Smooth muscle cell (in vitro differentiated cells): ENCODE results near the gene KCNQ1. TPM values are rescaled to one million over a fixed set of nuclear protein-coding genes. Genes with fewer than 3 reads are reported as not detected.

Experiments used
- DNase-seq: peaks from one replicate; lab custom pipeline; 2025; ENCODE audit not compliant: unreplicated experiment; lab: John Stamatoyannopoulos, UW
- H2AFZ ChIP-seq: fragments of 200-600 bp; sonication (generic); 2 replicates; pipeline ENCODE4 v1.6.0; 2016; ENCODE audit warnings: antibody characterized with exemption, low read depth, mild to moderate bottlenecking
- H3F3A ChIP-seq: fragments of 200-600 bp; sonication (generic); 2 replicates; pipeline ENCODE4 v1.6.0; 2017; ENCODE audit warnings: antibody characterized with exemption, low read depth
- H3K27ac ChIP-seq: fragments of 200-600 bp; sonication (generic); 2 replicates; pipeline ENCODE4 v1.5.1; 2016; ENCODE audit warnings: low read depth, mild to moderate bottlenecking
- H3K27me3 ChIP-seq: fragments of 200-600 bp; sonication (generic); 2 replicates; pipeline ENCODE4 v1.6.1; 2016; ENCODE audit warnings: low read depth, mild to moderate bottlenecking
- H3K36me3 ChIP-seq: fragments of 200-600 bp; sonication (generic); 2 replicates; pipeline ENCODE4 v1.5.1; 2016; ENCODE audit warnings: low read depth
- H3K4me1 ChIP-seq: fragments of 200-600 bp; sonication (generic); 2 replicates; pipeline ENCODE4 v1.5.1; 2016; ENCODE audit warnings: low read depth
- H3K4me2 ChIP-seq: fragments of 200-600 bp; sonication (generic); 2 replicates; pipeline ENCODE4 v1.6.0; 2016; ENCODE audit warnings: mild to moderate bottlenecking
- H3K4me3 ChIP-seq: fragments of 200-600 bp; sonication (generic); 2 replicates; pipeline ENCODE4 v1.5.1; 2016; ENCODE audit warnings: mild to moderate bottlenecking
- H3K79me2 ChIP-seq: fragments of 200-600 bp; sonication (generic); 2 replicates; pipeline ENCODE4 v1.6.0; 2016; ENCODE audit warnings: low read depth, mild to moderate bottlenecking
- H3K9ac ChIP-seq: fragments of 200-600 bp; sonication (generic); 2 replicates; pipeline ENCODE4 v1.6.0; 2016; ENCODE audit warnings: low read depth
- H3K9me3 ChIP-seq: fragments of 200-600 bp; sonication (generic); replicated peaks from 2 replicates; pipeline ENCODE4 v1.5.1; 2016; ENCODE audit warnings: low read depth
- H4K20me1 ChIP-seq: fragments of 200-600 bp; sonication (generic); 2 replicates; pipeline ENCODE4 v1.6.0; 2016; ENCODE audit warnings: low read depth
- WGBS: methylation state at CpG from one replicate; pipeline ENCODE4 v1.1.7; 2016; ENCODE audit warnings: low lambda C conversion rate; 5-methylcytosine and 5-hydroxymethylcytosine counted together
- polyA plus RNA-seq: library from polyadenylated mRNA; unstranded; fragments of >200 nt; fragmentation: Nextera tagmentation; extraction: Ambion mirVana; gene quantifications from 2 replicates; pipeline ENCODE4 v1.2.1, GENCODE V29; 2016
- total RNA-seq: library from RNA; depleted of rRNA; stranded (reverse); fragments of >200 nt; gene quantifications from 2 replicates; pipeline ENCODE4 v1.2.3, GENCODE V29; 2014
- TF ChIP-seq, protein P1 (sequence below): fragments of 200-600 bp; sonication (generic); IDR thresholded peaks from 2 replicates; pipeline ENCODE4 v1.5.1; 2017; ENCODE audit warnings: borderline replicate concordance, mild to moderate bottlenecking, antibody characterized with exemption; ENCODE audit not compliant: insufficient read depth, poor library complexity, severe bottlenecking

The KCNQ1 gene
- total and polyA plus RNA-seq, 2 experiments from 2014 or later, result 1.3 to 2.3 TPM

DNA sequence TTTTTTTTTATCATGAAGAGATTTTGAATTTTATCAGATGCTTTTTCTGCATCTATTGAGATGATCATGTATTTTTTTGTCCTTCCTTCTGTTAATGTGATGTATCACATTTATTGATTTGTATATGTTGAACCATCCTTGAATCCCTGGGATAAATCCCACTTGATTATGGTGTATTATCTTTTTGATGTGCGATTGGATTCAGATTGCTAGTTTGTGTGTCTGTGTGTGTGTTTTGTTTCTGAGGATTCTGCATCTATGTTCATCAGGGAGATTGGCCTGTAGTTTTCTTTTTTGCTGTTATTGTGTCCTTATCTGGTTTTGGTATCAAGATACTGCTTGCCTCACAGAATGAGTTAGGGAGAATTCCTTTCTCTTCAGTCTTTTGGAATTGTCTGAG, 202.4 kb downstream of the KCNQ1 start:
- H3K9me3 ChIP-seq, result peaks cover 45% of the 10 kb centered on the region
- WGBS, result 91% methylated on average over 1 of the region's 1 CpG

DNA sequence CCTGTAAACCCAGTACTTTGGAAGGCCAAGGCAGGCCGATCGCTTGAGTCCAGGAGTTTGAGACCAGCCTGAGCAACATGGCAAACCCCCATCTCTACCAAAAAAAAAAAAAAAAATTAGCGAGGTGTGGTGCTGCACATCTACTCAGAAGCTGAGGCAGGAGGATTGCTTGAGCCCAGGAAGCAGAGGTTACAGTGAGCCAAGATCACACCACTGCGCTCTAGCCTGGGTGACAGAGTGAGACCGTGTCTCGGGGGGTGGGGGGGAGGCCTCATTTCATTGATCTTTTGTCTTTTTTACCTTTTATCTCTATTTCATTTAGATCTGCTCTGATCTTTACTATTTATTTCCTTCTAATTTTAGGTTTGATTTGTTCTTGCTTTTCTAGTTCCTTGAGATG, 203.1 kb downstream of the KCNQ1 start:
- Histone ChIP-seq H3F3A (peaks cover 41% of the 10 kb centered on the region), H3K4me3 (no peak overlapping the region), H3K9me3 (peaks cover 44% of the 10 kb centered on the region), H3K9ac (no peak overlapping the region), H3K27me3 (no peaks in the 10 kb centered on the region), H2AFZ (no peak overlapping the region), H3K36me3 (peaks cover 9% of the 10 kb centered on the region), H4K20me1 (no peaks in the 10 kb centered on the region), H3K4me2 (no peak overlapping the region), H3K79me2 (no peaks in the 10 kb centered on the region), H3K4me1 (no peaks in the 10 kb centered on the region), H3K27ac (no peak overlapping the region)
- over 99% methylated on average over 6 of the region's 6 CpGs for WGBS
- TF ChIP-seq, protein P1, sequence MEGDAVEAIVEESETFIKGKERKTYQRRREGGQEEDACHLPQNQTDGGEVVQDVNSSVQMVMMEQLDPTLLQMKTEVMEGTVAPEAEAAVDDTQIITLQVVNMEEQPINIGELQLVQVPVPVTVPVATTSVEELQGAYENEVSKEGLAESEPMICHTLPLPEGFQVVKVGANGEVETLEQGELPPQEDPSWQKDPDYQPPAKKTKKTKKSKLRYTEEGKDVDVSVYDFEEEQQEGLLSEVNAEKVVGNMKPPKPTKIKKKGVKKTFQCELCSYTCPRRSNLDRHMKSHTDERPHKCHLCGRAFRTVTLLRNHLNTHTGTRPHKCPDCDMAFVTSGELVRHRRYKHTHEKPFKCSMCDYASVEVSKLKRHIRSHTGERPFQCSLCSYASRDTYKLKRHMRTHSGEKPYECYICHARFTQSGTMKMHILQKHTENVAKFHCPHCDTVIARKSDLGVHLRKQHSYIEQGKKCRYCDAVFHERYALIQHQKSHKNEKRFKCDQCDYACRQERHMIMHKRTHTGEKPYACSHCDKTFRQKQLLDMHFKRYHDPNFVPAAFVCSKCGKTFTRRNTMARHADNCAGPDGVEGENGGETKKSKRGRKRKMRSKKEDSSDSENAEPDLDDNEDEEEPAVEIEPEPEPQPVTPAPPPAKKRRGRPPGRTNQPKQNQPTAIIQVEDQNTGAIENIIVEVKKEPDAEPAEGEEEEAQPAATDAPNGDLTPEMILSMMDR, result no peak
- DNase-seq, result no peak

More for the DNA sequence above, 202.4 kb downstream of the KCNQ1 start:
- no peak overlapping the region for H3K4me2 ChIP-seq
- H3K27me3 ChIP-seq, result no peaks in the 10 kb centered on the region
- H3K27ac ChIP-seq, result no peak overlapping the region
- TF ChIP-seq, protein P1, result no peak
- H3K36me3 ChIP-seq, result peaks cover 9% of the 10 kb centered on the region
- no peaks in the 10 kb centered on the region for H3K79me2 ChIP-seq
- H3K4me3 ChIP-seq, result no peak overlapping the region
- no peaks in the 10 kb centered on the region for H4K20me1 ChIP-seq
- H3F3A ChIP-seq, result peaks cover 42% of the 10 kb centered on the region
- DNase-seq, result no peak
- no peak overlapping the region for H3K9ac ChIP-seq
- no peak overlapping the region for H2AFZ ChIP-seq
- H3K4me1 ChIP-seq, result no peaks in the 10 kb centered on the region

DNA sequence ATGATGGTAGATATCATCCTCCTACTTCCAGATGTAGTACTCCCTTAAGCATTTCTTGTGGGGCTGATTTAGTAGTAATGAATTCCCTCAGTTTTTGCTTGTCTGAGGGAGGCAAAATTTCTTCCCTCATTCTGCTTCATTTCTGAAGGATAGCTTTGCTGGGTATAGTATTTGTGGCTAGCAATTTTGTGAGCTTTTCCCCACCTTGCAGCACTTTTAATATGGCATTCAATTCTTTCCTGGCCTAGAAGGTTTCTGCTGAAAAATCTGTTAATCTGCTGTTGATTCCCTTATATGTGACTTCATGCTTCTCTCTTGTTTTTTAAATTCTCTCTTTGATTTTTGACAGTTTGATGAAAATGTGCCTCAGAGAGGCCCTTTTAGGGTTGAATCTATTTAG, 204.6 kb downstream of the KCNQ1 start:
- Histone ChIP-seq H2AFZ (no peak overlapping the region), H3F3A (peaks cover 37% of the 10 kb centered on the region), H4K20me1 (no peaks in the 10 kb centered on the region), H3K4me3 (no peak overlapping the region), H3K79me2 (no peaks in the 10 kb centered on the region), H3K36me3 (peaks cover 9% of the 10 kb centered on the region), H3K9ac (no peak overlapping the region), H3K4me2 (no peak overlapping the region), H3K9me3 (peaks cover 32% of the 10 kb centered on the region), H3K27me3 (no peaks in the 10 kb centered on the region), H3K27ac (no peak overlapping the region), H3K4me1 (no peaks in the 10 kb centered on the region)
- DNase-seq, result no peak
- TF ChIP-seq, protein P1, result no peak

DNA sequence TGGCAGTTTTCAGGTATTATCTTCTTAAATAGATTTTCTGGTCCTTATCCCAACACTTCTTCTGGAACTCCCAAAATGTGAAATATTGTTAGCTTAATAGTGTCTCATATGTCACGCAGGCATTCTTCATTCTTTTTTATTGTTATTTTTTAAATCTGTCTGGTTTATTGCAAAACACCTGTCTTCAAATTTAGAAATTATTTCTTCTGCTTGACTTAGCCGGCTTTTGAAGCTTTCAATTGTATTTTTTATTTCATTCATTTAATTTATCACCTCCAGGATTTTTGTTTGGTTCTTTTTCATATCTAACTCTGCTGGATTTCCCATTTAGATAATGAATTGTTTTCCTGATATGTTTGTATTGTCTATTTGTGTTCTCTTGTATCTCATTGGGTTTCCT, 205.0 kb downstream of the KCNQ1 start:
- H3K36me3 ChIP-seq, result peaks cover 9% of the 10 kb centered on the region
- TF ChIP-seq, protein P1, result no peak
- no peaks in the 10 kb centered on the region for H4K20me1 ChIP-seq
- no peak overlapping the region for H3K27ac ChIP-seq
- no peaks in the 10 kb centered on the region for H3K79me2 ChIP-seq
- H3K27me3 ChIP-seq, result no peaks in the 10 kb centered on the region
- peaks cover 27% of the 10 kb centered on the region for H3K9me3 ChIP-seq
- WGBS, result 97% methylated on average over 2 of the region's 2 CpGs
- no peak overlapping the region for H3K9ac ChIP-seq
- H3K4me1 ChIP-seq, result no peaks in the 10 kb centered on the region
- H3F3A ChIP-seq, result peaks cover 33% of the 10 kb centered on the region
- no peak for DNase-seq
- H3K4me2 ChIP-seq, result no peak overlapping the region
- H3K4me3 ChIP-seq, result no peak overlapping the region
- H2AFZ ChIP-seq, result no peak overlapping the region
